OCI-LY3 (cell line): ENCODE data around the gene CLDN5.

Experiments used
- H2AFZ ChIP-seq: fragments of 200-600, 300-600 bp; shearing (Covaris generic); 2 replicates; pipeline ENCODE4 v1.6.0; 2014; ENCODE audit warnings: antibody characterized with exemption, low read depth, low read length
- H3K27ac ChIP-seq: fragments of 200-600, 300-600 bp; sonication (generic); 2 replicates; pipeline ENCODE4 v1.5.1; 2014; ENCODE audit warnings: mild to moderate bottlenecking, low read length, moderate library complexity, mixed read lengths
- H3K27me3 ChIP-seq: fragments of 200-600, 300-600 bp; sonication (generic); 2 replicates; pipeline ENCODE4 v1.6.1; 2014; ENCODE audit warnings: low read depth, low read length, mixed read lengths
- H3K36me3 ChIP-seq: fragments of 200-600, 300-600 bp; sonication (generic); replicated peaks from 2 replicates; pipeline ENCODE3; 2014; ENCODE audit warnings: low read depth, low read length, mixed read lengths
- H3K4me1 ChIP-seq: fragments of 300-600, 200-600 bp; sonication (generic); 2 replicates; pipeline ENCODE4 v1.6.1; 2014; ENCODE audit warnings: low read length, mixed read lengths
- H3K4me2 ChIP-seq: fragments of 200-600, 300-600 bp; sonication (generic); 2 replicates; pipeline ENCODE4 v1.6.1; 2014; ENCODE audit warnings: low read length, mixed read lengths
- H3K4me3 ChIP-seq: fragments of 300-600, 200-600 bp; sonication (generic); 2 replicates; pipeline ENCODE4 v1.5.1; 2014; ENCODE audit warnings: antibody characterized with exemption, mild to moderate bottlenecking, low read length, moderate library complexity
- H3K79me2 ChIP-seq: fragments of 300-600, 200-600 bp; shearing (Covaris generic); 2 replicates; pipeline ENCODE4 v1.6.1; 2014; ENCODE audit warnings: mild to moderate bottlenecking, low read length, mixed read lengths
- H3K9ac ChIP-seq: fragments of 300-600, 200-600 bp; shearing (Covaris generic); 2 replicates; pipeline ENCODE4 v1.6.0; 2014; ENCODE audit warnings: mild to moderate bottlenecking, low read length, moderate library complexity
- H3K9me3 ChIP-seq: fragments of 200-600, 300-600 bp; shearing (Covaris generic); 2 replicates; pipeline ENCODE4 v1.6.1; 2014; ENCODE audit warnings: low read length, mixed read lengths; ENCODE audit not compliant: insufficient read depth
- H4K20me1 ChIP-seq: fragments of 200-600, 300-600 bp; sonication (generic); 2 replicates; pipeline ENCODE4 v1.6.1; 2016; ENCODE audit warnings: low read length, mixed read lengths; ENCODE audit not compliant: insufficient read depth
- EZH2phosphoT487 ChIP-seq: fragments of 200-600 bp; shearing (Covaris generic); IDR thresholded peaks from 2 replicates; pipeline ENCODE4 v1.6.1; 2018; ENCODE audit warnings: antibody characterized with exemption, mixed run types, low read depth
- TF ChIP-seq, protein P1 (sequence below): fragments of 200-600, 300-600 bp; sonication (generic); IDR thresholded peaks from 2 replicates; pipeline ENCODE4 v1.5.1; 2014; ENCODE audit warnings: antibody characterized with exemption, low read length, low read depth

The CLDN5 gene

DNA sequence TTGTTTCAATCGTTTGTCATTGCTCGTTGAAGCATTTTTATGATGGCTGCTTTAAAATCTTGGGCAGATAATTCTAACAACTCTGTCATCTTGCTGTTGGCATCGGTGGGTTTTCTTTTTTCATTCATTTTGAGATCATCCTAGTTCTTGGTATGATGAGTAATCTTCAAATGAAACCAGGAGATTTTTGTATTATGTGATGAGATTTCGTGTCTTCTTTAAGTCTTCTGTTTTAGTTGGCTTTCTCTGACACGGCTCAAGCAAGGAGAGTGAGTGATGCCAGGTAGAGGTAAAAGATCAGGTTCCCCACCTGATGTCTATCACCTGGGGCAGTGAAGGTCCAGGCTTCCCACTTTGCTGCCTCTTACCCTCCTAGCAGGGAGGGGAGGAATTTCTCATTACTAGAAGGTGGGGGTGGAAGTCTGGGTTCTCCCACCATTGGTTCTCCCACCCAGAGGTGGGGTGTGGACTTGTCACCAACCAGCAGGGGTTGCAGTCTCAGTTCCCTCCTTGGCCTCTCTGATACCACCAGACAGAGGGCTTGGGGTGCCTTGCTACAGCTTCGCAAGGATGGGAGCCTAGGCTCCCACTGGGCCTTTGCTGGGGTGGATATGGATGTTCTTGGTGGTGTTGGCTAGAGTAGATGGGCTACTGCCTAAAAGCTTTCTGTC is 31.6 kb downstream of the CLDN5 start:
- Histone ChIP-seq H3K27ac (no peak overlapping the region), H3K4me1 (no peaks in the 10 kb centered on the region), H3K27me3 (no peaks in the 10 kb centered on the region), H3K4me3 (no peak overlapping the region), H3K79me2 (no peaks in the 10 kb centered on the region; the same call in 1 of the 2 replicates), H3K4me2 (no peak overlapping the region), H4K20me1 (0 out of 2 replicates have a peak, but pooled peaks cover 6% of the 10 kb centered on the region), H2AFZ (no peak overlapping the region), H3K9me3 (no peaks in the 10 kb centered on the region), H3K9ac (no peak overlapping the region), H3K36me3 (peaks cover 59% of the 10 kb centered on the region)
- no peak for TF ChIP-seq EZH2phosphoT487
- TF ChIP-seq, protein P1, sequence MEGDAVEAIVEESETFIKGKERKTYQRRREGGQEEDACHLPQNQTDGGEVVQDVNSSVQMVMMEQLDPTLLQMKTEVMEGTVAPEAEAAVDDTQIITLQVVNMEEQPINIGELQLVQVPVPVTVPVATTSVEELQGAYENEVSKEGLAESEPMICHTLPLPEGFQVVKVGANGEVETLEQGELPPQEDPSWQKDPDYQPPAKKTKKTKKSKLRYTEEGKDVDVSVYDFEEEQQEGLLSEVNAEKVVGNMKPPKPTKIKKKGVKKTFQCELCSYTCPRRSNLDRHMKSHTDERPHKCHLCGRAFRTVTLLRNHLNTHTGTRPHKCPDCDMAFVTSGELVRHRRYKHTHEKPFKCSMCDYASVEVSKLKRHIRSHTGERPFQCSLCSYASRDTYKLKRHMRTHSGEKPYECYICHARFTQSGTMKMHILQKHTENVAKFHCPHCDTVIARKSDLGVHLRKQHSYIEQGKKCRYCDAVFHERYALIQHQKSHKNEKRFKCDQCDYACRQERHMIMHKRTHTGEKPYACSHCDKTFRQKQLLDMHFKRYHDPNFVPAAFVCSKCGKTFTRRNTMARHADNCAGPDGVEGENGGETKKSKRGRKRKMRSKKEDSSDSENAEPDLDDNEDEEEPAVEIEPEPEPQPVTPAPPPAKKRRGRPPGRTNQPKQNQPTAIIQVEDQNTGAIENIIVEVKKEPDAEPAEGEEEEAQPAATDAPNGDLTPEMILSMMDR: no peak

DNA sequence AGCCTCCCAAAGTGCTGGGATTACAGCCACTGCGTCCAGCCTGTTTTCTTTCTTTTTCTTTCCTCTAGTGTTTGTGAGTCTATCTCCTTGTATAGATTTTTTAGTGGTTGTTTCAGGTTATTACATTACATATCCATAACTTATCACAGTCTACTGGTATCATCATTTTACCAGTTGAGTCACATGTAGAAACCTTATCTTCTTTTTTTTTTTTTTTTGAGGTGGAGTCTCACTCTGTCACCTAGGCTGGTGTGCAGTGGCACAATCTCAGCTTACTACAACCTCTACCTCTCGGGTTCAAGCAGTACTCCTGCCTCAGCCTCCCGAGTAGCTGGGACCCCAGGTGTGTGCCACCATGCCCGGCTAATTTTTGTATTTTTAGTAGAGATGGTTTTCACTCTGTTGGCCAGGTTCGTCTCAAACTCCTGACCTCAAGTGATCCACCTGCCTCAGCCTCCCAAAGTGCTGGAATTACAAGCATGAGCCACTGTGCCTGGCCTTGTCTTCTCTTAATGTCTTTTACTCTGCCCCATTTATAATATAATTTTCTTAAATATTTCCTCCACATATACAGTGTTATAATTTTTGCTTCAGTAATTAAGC is 33.5 kb downstream of the CLDN5 start:
- H4K20me1 ChIP-seq: 0 out of 2 replicates have a peak, but pooled peaks cover 6% of the 10 kb centered on the region
- H3K27me3 ChIP-seq: no peaks in the 10 kb centered on the region
- no peak overlapping the region for H3K4me3 ChIP-seq
- TF ChIP-seq, protein P1: no peak
- no peak for TF ChIP-seq EZH2phosphoT487
- no peaks in the 10 kb centered on the region; the same call in 1 of the 2 replicates for H3K79me2 ChIP-seq
- H3K9me3 ChIP-seq: no peaks in the 10 kb centered on the region
- H3K36me3 ChIP-seq: peaks cover 45% of the 10 kb centered on the region
- H3K27ac ChIP-seq: no peak overlapping the region
- no peaks in the 10 kb centered on the region for H3K4me1 ChIP-seq
- H2AFZ ChIP-seq: no peak overlapping the region
- H3K9ac ChIP-seq: no peak overlapping the region
- no peak overlapping the region for H3K4me2 ChIP-seq

DNA sequence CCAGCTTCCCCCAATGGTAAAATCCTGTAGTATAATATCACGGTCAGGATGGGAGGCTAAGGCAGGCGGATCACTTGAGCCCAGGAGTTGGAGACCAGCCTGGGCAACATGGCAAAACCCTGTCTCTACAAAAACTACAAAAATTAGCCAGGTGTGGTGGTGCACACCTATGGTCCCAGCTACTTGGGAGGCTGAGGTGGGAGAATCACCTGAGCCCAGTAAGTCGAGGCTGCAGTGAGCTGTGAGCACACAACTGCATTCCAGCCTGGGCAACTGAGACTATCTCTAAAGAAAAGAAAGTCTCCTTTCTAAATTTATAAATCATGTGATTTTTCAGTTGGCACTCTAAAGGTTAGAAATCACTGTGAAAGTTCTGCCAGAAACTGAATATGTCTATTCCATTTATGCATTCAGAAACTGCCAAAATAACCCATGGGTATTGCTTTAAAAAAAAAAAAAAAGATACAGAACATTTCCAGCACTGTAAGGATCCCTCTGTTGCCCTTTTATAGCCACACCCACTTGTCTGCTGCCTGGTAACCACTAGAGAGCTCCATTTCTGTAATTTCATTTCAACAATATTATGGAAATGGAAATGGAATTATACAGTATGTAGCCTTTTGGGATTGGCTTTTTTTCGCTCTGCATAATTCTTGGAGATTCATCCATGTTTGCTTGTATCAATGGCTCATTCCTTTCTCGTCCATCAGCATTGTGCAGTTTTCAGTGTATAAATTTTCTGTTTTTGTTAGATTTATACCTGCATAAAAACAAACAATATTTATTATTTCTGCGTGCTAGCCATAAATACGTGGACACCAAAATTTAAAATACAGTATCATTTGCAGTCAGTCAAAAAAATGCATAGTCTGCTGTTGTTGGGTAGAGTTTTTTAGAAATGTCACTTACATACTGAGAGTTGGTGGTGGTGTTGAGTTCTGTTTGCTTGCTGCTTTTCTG is 35.0 kb downstream of the CLDN5 start:
- Histone ChIP-seq H3K79me2 (no peaks in the 10 kb centered on the region; the same call in 1 of the 2 replicates), H3K9me3 (no peaks in the 10 kb centered on the region), H2AFZ (no peak overlapping the region), H3K27ac (no peak overlapping the region), H3K27me3 (no peaks in the 10 kb centered on the region), H3K4me3 (no peak overlapping the region), H3K4me1 (no peaks in the 10 kb centered on the region), H3K4me2 (no peak overlapping the region), H4K20me1 (0 out of 2 replicates have a peak, but pooled peaks cover 6% of the 10 kb centered on the region), H3K36me3 (peaks cover 49% of the 10 kb centered on the region), H3K9ac (no peak overlapping the region)
- TF ChIP-seq, protein P1: peak; percentile 25; the same call in 1 of the 2 replicates
- no peak for TF ChIP-seq EZH2phosphoT487

DNA sequence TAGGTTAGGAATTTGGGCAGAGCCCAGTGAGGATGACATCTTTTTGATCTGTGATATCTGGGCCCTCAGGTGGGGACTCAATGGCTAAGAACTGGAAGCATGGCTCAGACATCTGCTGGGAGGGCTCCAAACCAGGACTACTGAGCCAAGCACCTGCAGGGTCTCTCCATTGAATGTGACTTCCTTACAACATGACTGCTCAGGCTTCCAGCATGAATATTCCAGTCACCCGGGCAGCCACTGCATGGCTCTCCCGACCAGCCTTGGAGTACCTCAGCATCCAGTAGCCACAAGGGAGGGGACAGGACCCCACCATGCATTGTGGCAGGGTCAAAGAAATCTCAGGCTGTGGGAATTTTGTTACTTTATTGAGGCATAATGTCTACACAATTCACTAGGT is 35.9 kb downstream of the CLDN5 start:
- no peaks in the 10 kb centered on the region for H3K9me3 ChIP-seq
- H3K27me3 ChIP-seq: no peaks in the 10 kb centered on the region
- TF ChIP-seq EZH2phosphoT487: no peak
- TF ChIP-seq, protein P1: no peak
- 0 out of 2 replicates have a peak, but pooled peaks cover 6% of the 10 kb centered on the region for H4K20me1 ChIP-seq
- H3K36me3 ChIP-seq: peaks cover 57% of the 10 kb centered on the region
- no peak overlapping the region for H2AFZ ChIP-seq
- H3K9ac ChIP-seq: no peak overlapping the region
- no peak overlapping the region for H3K27ac ChIP-seq
- no peaks in the 10 kb centered on the region for H3K4me1 ChIP-seq
- H3K79me2 ChIP-seq: no peaks in the 10 kb centered on the region; the same call in 1 of the 2 replicates
- no peak overlapping the region for H3K4me2 ChIP-seq
- no peak overlapping the region for H3K4me3 ChIP-seq
